Raji (cell line): ENCODE results near the gene NELL2.

Experiments
- POLR2A ChIP-seq: IDR thresholded peaks from 2 replicates; pipeline ENCODE4 v1.6.1; 2011; ENCODE audit warnings: low read depth, low read length, control low read depth; ENCODE audit not compliant: insufficient read depth

Gene NELL2

GRCh38 chr12:44858226-44858855 is 17.8 kb downstream of the NELL2 start:
- TF ChIP-seq POLR2A, result no peak

- no peak for TF ChIP-seq POLR2A
Observed at GRCh38 chr12:44852483-44852882, 23.6 kb downstream of the NELL2 start.

- TF ChIP-seq POLR2A, result no peak
Observed at GRCh38 chr12:44851586-44851985, 24.5 kb downstream of the NELL2 start.

- no peak for TF ChIP-seq POLR2A
Observed at GRCh38 chr12:44848703-44849085, 27.4 kb downstream of the NELL2 start.

- 0 out of 2 replicates have a peak, but pooled peaks have one; percentile 15 for TF ChIP-seq POLR2A
Observed at GRCh38 chr12:44847888-44848702, 28.0 kb downstream of the NELL2 start.

- no peak for TF ChIP-seq POLR2A
Observed at GRCh38 chr12:44847403-44847802, 28.7 kb downstream of the NELL2 start.

- TF ChIP-seq POLR2A, result no peak
Observed at GRCh38 chr12:44846826-44847225, 29.3 kb downstream of the NELL2 start.

- TF ChIP-seq POLR2A, result no peak
Observed at GRCh38 chr12:44842669-44843068, 33.4 kb downstream of the NELL2 start.

- TF ChIP-seq POLR2A, result no peak
Observed at GRCh38 chr12:44839785-44840184, 36.3 kb downstream of the NELL2 start.

- TF ChIP-seq POLR2A, result no peak
Observed at GRCh38 chr12:44837114-44837755, 38.9 kb downstream of the NELL2 start.

GRCh38 chr12:44835641-44836379 is 40.3 kb downstream of the NELL2 start:
- TF ChIP-seq POLR2A, result no peak

- TF ChIP-seq POLR2A, result no peak
Observed at GRCh38 chr12:44833561-44833960, 42.6 kb downstream of the NELL2 start.

GRCh38 chr12:44830566-44831055 is 45.5 kb downstream of the NELL2 start:
- no peak for TF ChIP-seq POLR2A

- TF ChIP-seq POLR2A, result no peak
Observed at GRCh38 chr12:44829045-44829444, 47.1 kb downstream of the NELL2 start.

- no peak for TF ChIP-seq POLR2A
Observed at GRCh38 chr12:44827832-44828438, 48.2 kb downstream of the NELL2 start.
